H1 (cell line): ENCODE measurements around the gene NFIX. TPM values are rescaled to one million over a fixed set of nuclear protein-coding genes. Genes with fewer than 3 reads are reported as not detected.

Experiments used
- ATF2 ChIP-seq: IDR thresholded peaks from 2 replicates; pipeline ENCODE4 v1.6.1; 2012; ENCODE audit warnings: low read length, inconsistent platforms
- BCL11A ChIP-seq, 2 experiments: IDR thresholded peaks; one replicate each; pipeline ENCODE4 v1.6.1; 2011; ENCODE audit warnings: low read depth in 2 of 2, low read length in 2 of 2, mild to moderate bottlenecking in 2 of 2
- polyA plus RNA-seq, 7 experiments: library from polyadenylated mRNA; depleted of rRNA in 3 of 7; stranded (reverse) in 5 of 7; unstranded in 2 of 7; fragments of >200 nt in 5 of 7; fragments of 200-250 nt in 2 of 7; gene quantifications; 1 replicate in 5 of 7; 2 replicates in 1 of 7; 4 replicates in 1 of 7; pipeline versions ENCODE4 v1.2.1 to v1.2.3, GENCODE V29; 2011 to 2013; ENCODE audit warnings: missing spikeins in 2 of 7, mixed read lengths in 2 of 7
- total RNA-seq: library from RNA; stranded (reverse); fragmentation: NEBNext Ultra II Directional; extraction: Animal tissue kit (Norgen Biotek cat#: 25700); gene quantifications from 2 replicates; pipeline ENCODE4 v1.2.1, GENCODE V29; 2021

The NFIX gene
- total and polyA plus RNA-seq, 2 of the 8 experiments (the other 6 are each of a cell fraction or from before 2014, with no cell fraction given) = 0.03 to 0.20 TPM

DNA sequence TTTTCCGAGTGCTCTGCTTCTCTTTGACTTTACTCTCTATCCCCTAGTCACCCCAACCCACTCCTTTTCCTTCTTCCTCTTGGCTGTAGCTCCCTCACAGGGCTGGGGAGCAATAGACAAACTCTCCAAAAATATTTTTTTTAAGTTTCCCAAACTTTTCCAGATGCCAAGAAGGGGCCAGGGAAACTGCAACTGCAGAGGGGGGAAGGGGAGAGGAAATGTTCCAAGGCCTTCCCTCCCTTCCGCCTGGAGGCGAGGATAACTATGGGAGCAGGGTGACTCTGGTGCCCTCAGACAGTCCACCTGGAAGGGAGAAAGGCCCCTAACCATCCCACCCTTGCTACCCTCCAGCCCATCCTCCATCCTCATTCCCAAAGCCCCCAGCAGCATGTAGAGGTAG lies 58.0 kb downstream of the NFIX start (continued):
- TF ChIP-seq ATF2 (no peak), BCL11A (IDR thresholded peaks at IDR 0.05; ENCODE audit: low read depth in 2 of 2, low read length in 2 of 2) (no peak)
- TF ChIP-seq, all 59 proteins: peak for 0
